ENCODE measurements around the gene ZFHX3. TPM values are rescaled to one million over a fixed set of nuclear protein-coding genes. Genes with fewer than 3 reads are reported as not detected.

The ZFHX3 gene
- total and polyA plus RNA-seq, 10 of the 15 experiments (the other 5 are each of a cell fraction or from before 2014, with no cell fraction given) = 0.68 to 8.6 (median 2.0) TPM

- H3K4me3 ChIP-seq = no peak overlapping the region
These were observed 122.8 kb downstream of the ZFHX3 start for GRCh38 chr16:72924927-72925630.

GRCh38 chr16:72924537-72924926 lies 123.4 kb downstream of the ZFHX3 start:
- intact Hi-C loops (cut with micrococcal nuclease; ENCODE audit: unreplicated experiment) = no loop called here
- no peak for FAIRE-seq
- POLR2A ChIA-PET = no interaction called here
- Histone ChIP-seq H3K9ac (ENCODE audit: control insufficient read depth, insufficient read depth, low read length) (no peak overlapping the region), H3K4me2 (ENCODE audit: control insufficient read depth, insufficient read depth) (no peak overlapping the region), H3K4me1 (ENCODE audit: control insufficient read depth, insufficient read depth, low read length) (no peaks in the 10 kb centered on the region), H3K4me3 (no peak overlapping the region), H3K27ac (ENCODE audit: control insufficient read depth, insufficient read depth) (no peak overlapping the region), H4K20me1 (ENCODE audit: control insufficient read depth, insufficient read depth) (no peaks in the 10 kb centered on the region), H3K9me3 (replicated peaks; ENCODE audit: control insufficient read depth, insufficient read depth, low read length) (no peaks in the 10 kb centered on the region), H2AFZ (ENCODE audit: control insufficient read depth, low read depth, low read length) (no peak overlapping the region), H3K79me2 (ENCODE audit: control insufficient read depth, insufficient read depth, low read length) (no peaks in the 10 kb centered on the region), H3K36me3 (ENCODE audit: control insufficient read depth in 2 of 2, insufficient read depth in 2 of 2, low read length in 1 of 2) (no peaks in the 10 kb centered on the region), H3K27me3 (replicated peaks in 1 of 2; ENCODE audit: control insufficient read depth in 2 of 2, insufficient read depth in 2 of 2, low read length in 1 of 2) (no peaks in the 10 kb centered on the region)
- in situ Hi-C loops (cut with MboI) = no loop called here
- CTCF ChIA-PET = no interaction called here
- ATAC-seq = no peak; the same call in 2 of the 3 replicates
- RAD21 ChIA-PET (ENCODE audit: unreplicated experiment) = no interaction called here
- WGBS (ENCODE audit: insufficient coverage, insufficient replicate concordance, low lambda C conversion rate, missing lambda C conversion rate) = 85% methylated on average over 9 of the region's 9 CpGs
- no TSS peak for BruUV-seq (replicated peaks)
- TF ChIP-seq PKNOX1 (IDR thresholded peaks at IDR 0.05) = 0 out of 2 replicates have a peak, but pooled peaks have one; percentile 49
- TF ChIP-seq RCOR1 (conservative IDR thresholded peaks at IDR 0.05; ENCODE audit: low read depth, low read length) = no peak
- SMC1A ChIA-PET (ENCODE audit: uncharacterized antibody, unreplicated experiment) = no interaction called here
- no peak for DNase-seq (ENCODE audit: low read depth, low spot score)

More at GRCh38 chr16:72924927-72925630, 122.8 kb downstream of the ZFHX3 start:
- FAIRE-seq (no peak), ATAC-seq (no peak), DNase-seq (ENCODE audit: low read depth, low spot score) (no peak)
- intact Hi-C loops (cut with micrococcal nuclease; ENCODE audit: unreplicated experiment) = no loop called here
- TF ChIP-seq SRF (IDR thresholded peaks at IDR 0.05; ENCODE audit: low read depth in 2 of 2, low read length in 2 of 2) (no peak), MYB (IDR thresholded peaks at IDR 0.05; ENCODE audit: borderline replicate concordance, low read depth, low read length) (no peak)
- Histone ChIP-seq H4K20me1 (ENCODE audit: control insufficient read depth, insufficient read depth) (no peaks in the 10 kb centered on the region), H3K4me1 (ENCODE audit: control insufficient read depth, insufficient read depth, low read length) (no peaks in the 10 kb centered on the region), H3K9ac (ENCODE audit: control insufficient read depth, insufficient read depth, low read length) (no peak overlapping the region), H2AFZ (ENCODE audit: control insufficient read depth, low read depth, low read length) (no peak overlapping the region), H3K4me2 (ENCODE audit: control insufficient read depth, insufficient read depth) (no peak overlapping the region), H3K27ac (ENCODE audit: control insufficient read depth, insufficient read depth) (no peak overlapping the region), H3K9me3 (replicated peaks; ENCODE audit: control insufficient read depth, insufficient read depth, low read length) (no peaks in the 10 kb centered on the region), H3K79me2 (ENCODE audit: control insufficient read depth, insufficient read depth, low read length) (no peaks in the 10 kb centered on the region), H3K27me3 (replicated peaks in 1 of 2; ENCODE audit: control insufficient read depth in 2 of 2, insufficient read depth in 2 of 2, low read length in 1 of 2) (no peaks in the 10 kb centered on the region), H3K36me3 (ENCODE audit: control insufficient read depth in 2 of 2, insufficient read depth in 2 of 2, low read length in 1 of 2) (no peaks in the 10 kb centered on the region)
- BruUV-seq (replicated peaks) = no TSS peak
- ChIA-PET CTCF (no interaction called here), RAD21 (ENCODE audit: unreplicated experiment) (no interaction called here), SMC1A (ENCODE audit: uncharacterized antibody, unreplicated experiment) (no interaction called here), POLR2A (no interaction called here)
- in situ Hi-C loops (cut with MboI) = no loop called here
- WGBS (ENCODE audit: insufficient coverage, insufficient replicate concordance, low lambda C conversion rate, missing lambda C conversion rate) = 90% methylated on average over 16 of the region's 17 CpGs
